Natural killer cell (primary cell): ENCODE data around the gene CCDC33. TPM values are rescaled to one million over a fixed set of nuclear protein-coding genes. Genes with fewer than 3 reads are reported as not detected.

Experiments
- ATAC-seq, 3 donors: fragments of 150-1000 bp in 2 of 3; fragments of 200-7000 bp in 1 of 3; cut with Tn5 transposase; 1 replicate in 1 of 3; 2 replicates in 2 of 3; pipeline ENCODE4 v1.10.0; 2021; ENCODE audit warnings: mild to moderate bottlenecking in 2 of 3, moderate library complexity in 2 of 3
- DNase-seq, 2 donors: peaks; one replicate each; pipeline versions ENCODE4 v3.0.0 to v3.0.0-alpha.2; 2013 to 2021; ENCODE audit warnings: mixed read lengths in 1 of 2
- H3K27ac ChIP-seq: one replicate; pipeline ENCODE4 v1.5.1; 2013; ENCODE audit warnings: mild to moderate bottlenecking, low read length
- H3K27me3 ChIP-seq: one replicate; pipeline ENCODE4 v1.6.1; 2013; ENCODE audit warnings: low read length; ENCODE audit not compliant: control insufficient read depth, insufficient read depth
- H3K36me3 ChIP-seq: one replicate; pipeline ENCODE4 v1.6.1; 2013; ENCODE audit warnings: low read length; ENCODE audit not compliant: control insufficient read depth, insufficient read depth
- H3K4me1 ChIP-seq: one replicate; pipeline ENCODE4 v1.6.1; 2013; ENCODE audit warnings: low read length; ENCODE audit not compliant: control insufficient read depth, insufficient read depth
- H3K4me3 ChIP-seq: one replicate; pipeline ENCODE4 v1.5.1; 2013; ENCODE audit warnings: low read length
- H3K9me3 ChIP-seq: one replicate; pipeline ENCODE4 v1.6.1; 2013; ENCODE audit warnings: low read length; ENCODE audit not compliant: control insufficient read depth, insufficient read depth
- H3K27ac Mint-ChIP-seq, 2 donors: one replicate each; pipeline ENCODE4 v1.8.0; 2022; ENCODE audit warnings: mild to moderate bottlenecking in 2 of 2, mixed read lengths in 2 of 2, moderate library complexity in 1 of 2
- H3K27me3 Mint-ChIP-seq, 2 donors: one replicate each; pipeline ENCODE4 v1.8.0; 2022; ENCODE audit warnings: low read depth in 2 of 2, mixed read lengths in 2 of 2
- H3K36me3 Mint-ChIP-seq: one replicate; pipeline ENCODE4 v1.8.0; 2022; ENCODE audit warnings: mixed read lengths
- H3K4me1 Mint-ChIP-seq, 2 donors: one replicate each; pipeline ENCODE4 v1.8.0; 2022; ENCODE audit warnings: mixed read lengths in 2 of 2
- H3K4me3 Mint-ChIP-seq: one replicate; pipeline ENCODE4 v1.8.0; 2022; ENCODE audit warnings: mild to moderate bottlenecking, moderate library complexity, mixed read lengths
- H3K9me3 Mint-ChIP-seq, 2 donors: one replicate each; pipeline ENCODE4 v1.8.0; 2022; ENCODE audit warnings: mixed read lengths in 2 of 2
- CTCF ChIP-seq: fragments of 200-600 bp; IDR thresholded peaks from one replicate; pipeline ENCODE4 v1.8.0; 2022; ENCODE audit warnings: antibody characterized with exemption
- WGBS: methylation state at CpG from one replicate; pipeline ENCODE4 v1.1.7; 2013; ENCODE audit warnings: missing lambda C conversion rate; ENCODE audit not compliant: insufficient coverage; 5-methylcytosine and 5-hydroxymethylcytosine counted together
- intact Hi-C: fragments of 100-400 bp; cut with micrococcal nuclease; formaldehyde crosslinking; loops from one replicate; pipeline ENCODE4 v1.14.2; 2022
- total RNA-seq, 4 donors: library from RNA; stranded (reverse); fragments of 120-200 nt in 1 of 4; gene quantifications; one replicate each; pipeline versions ENCODE4 v1.2.3 to v1.2.4, GENCODE V29; 2013 to 2022

The CCDC33 gene
- total RNA-seq, 3 donors from 2014 or later (not counting 1 experiment from before 2014, with no cell fraction given), result not detected

- Mint-ChIP-seq H3K27ac (no peak overlapping the region), H3K36me3 (no peaks in the 10 kb centered on the region), H3K4me1 (peaks cover 11 to 17% of the 10 kb centered on the region in 2 donors), H3K4me3 (no peak overlapping the region), H3K9me3 (no peaks in the 10 kb centered on the region), H3K27me3 (peaks cover 0 to 5% of the 10 kb centered on the region in 2 donors)
- Histone ChIP-seq H3K9me3 (no peaks in the 10 kb centered on the region), H3K36me3 (no peaks in the 10 kb centered on the region), H3K27me3 (no peaks in the 10 kb centered on the region), H3K4me3 (no peak overlapping the region), H3K4me1 (peaks cover 32% of the 10 kb centered on the region), H3K27ac (no peak overlapping the region)
- ATAC-seq (no peak), DNase-seq (no peak)
- 75% methylated on average over 3 of the region's 3 CpGs for WGBS
- intact Hi-C loops, result loop anchor here (5.0 kb wide), 1 partner anchor 352 kb away; no protein-coding TSS in a partner anchor
- TF ChIP-seq CTCF, result no peak
Observed at GRCh38 chr15:74324714-74325113, 88.6 kb downstream of the CCDC33 start.

GRCh38 chr15:74326746-74327145 lies 90.6 kb downstream of the CCDC33 start:
- Histone ChIP-seq H3K4me3 (no peak overlapping the region), H3K27me3 (no peaks in the 10 kb centered on the region), H3K36me3 (no peaks in the 10 kb centered on the region), H3K27ac (no peak overlapping the region), H3K9me3 (no peaks in the 10 kb centered on the region), H3K4me1 (peaks cover 24% of the 10 kb centered on the region)
- H3K4me3 Mint-ChIP-seq, result no peak overlapping the region
- no peaks in the 10 kb centered on the region for H3K36me3 Mint-ChIP-seq
- peaks cover 0 to 5% of the 10 kb centered on the region in 2 donors for H3K27me3 Mint-ChIP-seq
- WGBS, result 66% methylated on average over 4 of the region's 4 CpGs
- peaks cover 11 to 17% of the 10 kb centered on the region in 2 donors for H3K4me1 Mint-ChIP-seq
- intact Hi-C loops, result no loop called here
- no peaks in the 10 kb centered on the region for H3K9me3 Mint-ChIP-seq
- ATAC-seq, result no peak
- no peak overlapping the region for H3K27ac Mint-ChIP-seq
- no peak for DNase-seq
- no peak for TF ChIP-seq CTCF

GRCh38 chr15:74327756-74328155 lies 91.6 kb downstream of the CCDC33 start:
- Mint-ChIP-seq H3K4me1 (peaks cover 11 to 17% of the 10 kb centered on the region in 2 donors), H3K27ac (no peak overlapping the region), H3K9me3 (no peaks in the 10 kb centered on the region), H3K27me3 (peaks cover 0 to 5% of the 10 kb centered on the region in 2 donors), H3K36me3 (no peaks in the 10 kb centered on the region), H3K4me3 (no peak overlapping the region)
- Histone ChIP-seq H3K27ac (no peak overlapping the region), H3K4me1 (peaks cover 24% of the 10 kb centered on the region), H3K36me3 (no peaks in the 10 kb centered on the region), H3K9me3 (no peaks in the 10 kb centered on the region), H3K27me3 (no peaks in the 10 kb centered on the region), H3K4me3 (no peak overlapping the region)
- no peak for DNase-seq
- no peak for ATAC-seq
- intact Hi-C loops, result no loop called here
- 65% methylated on average over 6 of the region's 6 CpGs for WGBS
- TF ChIP-seq CTCF, result no peak
